CD8-positive, alpha-beta memory T cell (primary cell): ENCODE results near the gene EFCAB10. TPM values are rescaled to one million over a fixed set of nuclear protein-coding genes. Genes with fewer than 3 reads are reported as not detected.

Source experiments
- CTCF ChIA-PET: fragments of 350-600 bp; sonication (Branson Sonifier 250); formaldehyde crosslinking; loops from one replicate; lab custom pipeline; 2021; ENCODE audit warnings: antibody characterized with exemption; lab: Charles Lee
- POLR2A ChIA-PET: fragments of 350-600 bp; sonication (Branson Sonifier 250); formaldehyde crosslinking; loops from one replicate; lab custom pipeline; 2021; ENCODE audit warnings: antibody characterized with exemption; lab: Charles Lee
- DNase-seq, 5 donors: peaks; one replicate each; pipeline versions ENCODE4 v3.0.0 to v3.0.0-alpha.2; 2020 to 2022; ENCODE audit warnings: mixed read lengths in 1 of 5
- H3K27ac ChIP-seq: one replicate; pipeline ENCODE4 v1.7.0; 2013; ENCODE audit warnings: low read depth, mild to moderate bottlenecking, low read length, moderate library complexity
- H3K27me3 ChIP-seq: 2 replicates; pipeline ENCODE4 v1.7.0; 2013; ENCODE audit warnings: low read length, mild to moderate bottlenecking; ENCODE audit not compliant: insufficient read depth, poor library complexity, severe bottlenecking
- H3K36me3 ChIP-seq: 2 replicates; pipeline ENCODE4 v1.7.0; 2013; ENCODE audit warnings: mild to moderate bottlenecking, low read length, moderate library complexity; ENCODE audit not compliant: insufficient read depth
- H3K4me1 ChIP-seq: 2 replicates; pipeline ENCODE4 v1.7.0; 2013; ENCODE audit warnings: mild to moderate bottlenecking, low read length, moderate library complexity; ENCODE audit not compliant: insufficient read depth
- H3K4me3 ChIP-seq: 2 replicates; pipeline ENCODE4 v1.7.0; 2013; ENCODE audit warnings: mild to moderate bottlenecking, low read length
- H3K9me3 ChIP-seq: 2 replicates; pipeline ENCODE4 v1.7.0; 2013; ENCODE audit warnings: mild to moderate bottlenecking, low read length
- H3K27ac Mint-ChIP-seq, 8 donors: one replicate each; pipeline ENCODE4 v1.8.0; 2020 to 2021; ENCODE audit warnings: mixed read lengths in 8 of 8, mild to moderate bottlenecking in 6 of 8, inconsistent platforms in 3 of 8, moderate library complexity in 3 of 8
- H3K27me3 Mint-ChIP-seq, 2 donors: one replicate each; pipeline ENCODE4 v1.8.0; 2020 to 2021; ENCODE audit warnings: mixed read lengths in 2 of 2, mild to moderate bottlenecking in 1 of 2, moderate library complexity in 1 of 2
- H3K36me3 Mint-ChIP-seq, 3 donors: one replicate each; pipeline ENCODE4 v1.8.0; 2020 to 2021; ENCODE audit warnings: mixed read lengths in 3 of 3, inconsistent platforms in 1 of 3, mild to moderate bottlenecking in 1 of 3
- H3K4me1 Mint-ChIP-seq, 3 donors: one replicate each; pipeline ENCODE4 v1.8.0; 2020 to 2021; ENCODE audit warnings: mixed read lengths in 3 of 3, inconsistent platforms in 1 of 3, mild to moderate bottlenecking in 1 of 3
- H3K4me3 Mint-ChIP-seq, 7 donors: one replicate each; pipeline ENCODE4 v1.8.0; 2020 to 2021; ENCODE audit warnings: mixed read lengths in 7 of 7, mild to moderate bottlenecking in 6 of 7, moderate library complexity in 4 of 7, inconsistent platforms in 2 of 7
- H3K9me3 Mint-ChIP-seq, 5 donors: one replicate each; pipeline ENCODE4 v1.8.0; 2020 to 2022; ENCODE audit warnings: mixed read lengths in 5 of 5, mild to moderate bottlenecking in 3 of 5, moderate library complexity in 2 of 5, inconsistent platforms in 1 of 5
- polyA plus RNA-seq: library from polyadenylated mRNA; unstranded; fragments of 300-500 nt; fragmentation: Illumina TruSeq; gene quantifications from one replicate; pipeline ENCODE4 v1.2.3, GENCODE V29; 2021
- total RNA-seq, 2 experiments: library from RNA; stranded (reverse); gene quantifications; one replicate each; pipeline ENCODE4 v1.2.3, GENCODE V29; 2021

EFCAB10 gene
- total and polyA plus RNA-seq, 3 experiments from 2014 or later, result not detected

- Histone ChIP-seq H3K9me3 (no peaks in the 10 kb centered on the region), H3K4me3 (no peak overlapping the region), H3K27me3 (no peaks in the 10 kb centered on the region), H3K4me1 (no peaks in the 10 kb centered on the region), H3K36me3 (no peaks in the 10 kb centered on the region), H3K27ac (no peak overlapping the region)
- no peaks in the 10 kb centered on the region for H3K9me3 Mint-ChIP-seq
- H3K4me3 Mint-ChIP-seq, result no peak overlapping the region
- CTCF ChIA-PET, result interaction anchor here (1.1 kb wide), 1 partner anchor 10 kb away, joined by 3 read pairs; no protein-coding TSS in a partner anchor
- H3K4me1 Mint-ChIP-seq, result peaks cover 3 to 10% (median 7%) of the 10 kb centered on the region in 3 donors
- no peaks in the 10 kb centered on the region for H3K27me3 Mint-ChIP-seq
- no peak for DNase-seq
- no peaks in the 10 kb centered on the region for H3K36me3 Mint-ChIP-seq
- POLR2A ChIA-PET, result no interaction called here
- H3K27ac Mint-ChIP-seq, result peak overlapping the region in 1 of 8 donors; percentile 16
Measured at GRCh38 chr7:105590793-105591192, 9.5 kb upstream of the EFCAB10 start.

- Mint-ChIP-seq H3K4me3 (no peak overlapping the region), H3K27ac (peak overlapping the region in 2 of 8 donors; percentile 47 to 74), H3K9me3 (peaks cover 0 to 4% (median 0%) of the 10 kb centered on the region in 5 donors), H3K36me3 (peaks cover 0 to 6% (median 0%) of the 10 kb centered on the region in 3 donors), H3K4me1 (peaks cover 3 to 10% (median 7%) of the 10 kb centered on the region in 3 donors), H3K27me3 (no peaks in the 10 kb centered on the region)
- peak; percentile 11 to 63 (median 27) for DNase-seq
- no peak overlapping the region for H3K4me3 ChIP-seq
- CTCF ChIA-PET, result interaction anchor here (1.6 to 2.1 kb wide), 3 partner anchors 8 to 159 kb away, joined by 3 to 7 read pairs (median 6); partner anchors contain the start of gene RINT1
- H3K4me1 ChIP-seq, result no peaks in the 10 kb centered on the region
- POLR2A ChIA-PET, result no interaction called here
- no peaks in the 10 kb centered on the region for H3K9me3 ChIP-seq
- no peak overlapping the region for H3K27ac ChIP-seq
- no peaks in the 10 kb centered on the region for H3K27me3 ChIP-seq
- no peaks in the 10 kb centered on the region for H3K36me3 ChIP-seq
Measured at GRCh38 chr7:105589356-105590077, 8.2 kb upstream of the EFCAB10 start.

GRCh38 chr7:105587909-105588635 is 6.8 kb upstream of the EFCAB10 start:
- Histone ChIP-seq H3K4me1 (no peaks in the 10 kb centered on the region), H3K9me3 (no peaks in the 10 kb centered on the region), H3K27me3 (no peaks in the 10 kb centered on the region), H3K27ac (no peak overlapping the region), H3K36me3 (no peaks in the 10 kb centered on the region), H3K4me3 (no peak overlapping the region)
- peaks cover 0 to 10% (median 4%) of the 10 kb centered on the region in 5 donors for H3K9me3 Mint-ChIP-seq
- no peak for DNase-seq
- POLR2A ChIA-PET, result interaction anchor here (0.6 kb wide), 1 partner anchor 48 kb away, joined by 4 read pairs; no protein-coding TSS in a partner anchor
- H3K27ac Mint-ChIP-seq, result peak overlapping the region in 1 of 8 donors; percentile 8
- peaks cover 3 to 10% (median 7%) of the 10 kb centered on the region in 3 donors for H3K4me1 Mint-ChIP-seq
- no peak overlapping the region for H3K4me3 Mint-ChIP-seq
- no peaks in the 10 kb centered on the region for H3K27me3 Mint-ChIP-seq
- CTCF ChIA-PET, result interaction anchor here (2.1 kb wide), 1 partner anchor 9 kb away, joined by 6 read pairs; no protein-coding TSS in a partner anchor
- peaks cover 0 to 11% (median 0%) of the 10 kb centered on the region in 3 donors for H3K36me3 Mint-ChIP-seq

- CTCF ChIA-PET, result no interaction called here
- H3K27me3 Mint-ChIP-seq, result peaks cover 9 to 16% of the 10 kb centered on the region in 2 donors
Measured at GRCh38 chr7:105585850-105586500, 4.7 kb upstream of the EFCAB10 start.

GRCh38 chr7:105584165-105584564 is 2.9 kb upstream of the EFCAB10 start:
- H3K9me3 Mint-ChIP-seq, result peaks cover 0 to 10% (median 4%) of the 10 kb centered on the region in 5 donors
- H3K4me1 Mint-ChIP-seq, result peaks cover 6 to 13% (median 11%) of the 10 kb centered on the region in 3 donors
- ChIA-PET POLR2A (no interaction called here), CTCF (no interaction called here)
- peaks cover 7% of the 10 kb centered on the region for H3K4me1 ChIP-seq
- no peaks in the 10 kb centered on the region for H3K27me3 ChIP-seq
- no peak overlapping the region for H3K27ac ChIP-seq
- H3K36me3 ChIP-seq, result no peaks in the 10 kb centered on the region
- DNase-seq, result no peak
- no peak overlapping the region for H3K4me3 Mint-ChIP-seq
- peaks cover 0 to 18% (median 4%) of the 10 kb centered on the region in 3 donors for H3K36me3 Mint-ChIP-seq
- H3K4me3 ChIP-seq, result no peak overlapping the region
- no peaks in the 10 kb centered on the region for H3K9me3 ChIP-seq
- peaks cover 9 to 22% of the 10 kb centered on the region in 2 donors for H3K27me3 Mint-ChIP-seq
- no peak overlapping the region for H3K27ac Mint-ChIP-seq

More at GRCh38 chr7:105585850-105586500, 4.7 kb upstream of the EFCAB10 start:
- Mint-ChIP-seq H3K9me3 (peaks cover 0 to 10% (median 4%) of the 10 kb centered on the region in 5 donors), H3K27ac (peak overlapping the region in 1 of 8 donors; percentile 8), H3K36me3 (peaks cover 0 to 18% (median 4%) of the 10 kb centered on the region in 3 donors), H3K4me1 (peaks cover 9 to 17% (median 14%) of the 10 kb centered on the region in 3 donors), H3K4me3 (no peak overlapping the region)
- Histone ChIP-seq H3K27me3 (no peaks in the 10 kb centered on the region), H3K9me3 (no peaks in the 10 kb centered on the region), H3K4me1 (peaks cover 7% of the 10 kb centered on the region), H3K4me3 (no peak overlapping the region), H3K36me3 (no peaks in the 10 kb centered on the region), H3K27ac (no peak overlapping the region)
- DNase-seq, result no peak
- POLR2A ChIA-PET, result no interaction called here

- H3K4me3 Mint-ChIP-seq, result no peak overlapping the region
- H3K27me3 Mint-ChIP-seq, result peaks cover 9 to 22% of the 10 kb centered on the region in 2 donors
- Histone ChIP-seq H3K36me3 (no peaks in the 10 kb centered on the region), H3K27ac (no peak overlapping the region), H3K4me1 (peaks cover 7% of the 10 kb centered on the region), H3K27me3 (no peaks in the 10 kb centered on the region), H3K4me3 (no peak overlapping the region), H3K9me3 (no peaks in the 10 kb centered on the region)
- peaks cover 0 to 10% (median 4%) of the 10 kb centered on the region in 5 donors for H3K9me3 Mint-ChIP-seq
- DNase-seq, result no peak
- ChIA-PET CTCF (no interaction called here), POLR2A (no interaction called here)
- H3K36me3 Mint-ChIP-seq, result peaks cover 0 to 18% (median 5%) of the 10 kb centered on the region in 3 donors
- no peak overlapping the region for H3K27ac Mint-ChIP-seq
- H3K4me1 Mint-ChIP-seq, result peaks cover 6 to 9% (median 8%) of the 10 kb centered on the region in 3 donors
Measured at GRCh38 chr7:105583061-105583460, 1.8 kb upstream of the EFCAB10 start.

- Histone ChIP-seq H3K27ac (no peak overlapping the region), H3K4me1 (peaks cover 7% of the 10 kb centered on the region), H3K27me3 (no peaks in the 10 kb centered on the region), H3K9me3 (no peaks in the 10 kb centered on the region), H3K36me3 (no peaks in the 10 kb centered on the region), H3K4me3 (no peak overlapping the region)
- DNase-seq, result no peak
- Mint-ChIP-seq H3K36me3 (peaks cover 0 to 18% (median 5%) of the 10 kb centered on the region in 3 donors), H3K9me3 (peaks cover 0 to 10% (median 4%) of the 10 kb centered on the region in 5 donors), H3K27ac (no peak overlapping the region), H3K27me3 (peaks cover 9 to 22% of the 10 kb centered on the region in 2 donors), H3K4me1 (peaks cover 6 to 8% (median 7%) of the 10 kb centered on the region in 3 donors), H3K4me3 (peak overlapping the region in 1 of 7 donors; percentile 24)
- ChIA-PET POLR2A (no interaction called here), CTCF (interaction anchor here (1.5 kb wide), 1 partner anchor 49 kb away, joined by 3 read pairs; no protein-coding TSS in a partner anchor)
Measured at GRCh38 chr7:105580022-105580740, 1.1 kb downstream of the EFCAB10 start.
